Gastroesophageal sphincter (tissue), 4 donors: ENCODE results near the gene CRB2. TPM values are rescaled to one million over a fixed set of nuclear protein-coding genes. Genes with fewer than 3 reads are reported as not detected.

Experiments
- ATAC-seq: fragments of 150-250 bp; one replicate; pipeline ENCODE4 v1.9.1; 2016; ENCODE audit warnings: mild to moderate bottlenecking, moderate library complexity
- H3K27ac ChIP-seq, 4 donors: fragments of 200-600 bp; sonication (generic) in 3 of 4; 1 replicate in 3 of 4; 2 replicates in 1 of 4; pipeline ENCODE4 v1.5.1; 2016 to 2019
- H3K27me3 ChIP-seq: fragments of 200-600 bp; sonication (generic); one replicate; pipeline ENCODE4 v1.5.1; 2019
- H3K36me3 ChIP-seq, 2 donors: fragments of 200-600 bp; sonication (generic); one replicate each; pipeline ENCODE4 v1.5.1; 2019; ENCODE audit warnings: control low read depth in 1 of 2
- H3K4me1 ChIP-seq, 3 donors: fragments of 200-600 bp; sonication (generic); 1 replicate in 2 of 3; 2 replicates in 1 of 3; pipeline ENCODE4 v1.5.1; 2016 to 2019; ENCODE audit warnings: control low read depth in 2 of 3
- H3K4me3 ChIP-seq, 2 donors: fragments of 200-600 bp; sonication (generic); one replicate each; pipeline ENCODE4 v1.5.1; 2019; ENCODE audit warnings: mild to moderate bottlenecking in 1 of 2, moderate library complexity in 1 of 2
- H3K9me3 ChIP-seq, 3 donors: fragments of 200-600 bp; sonication (generic); one replicate each; pipeline ENCODE4 v1.5.1; 2017 to 2019; ENCODE audit warnings: control low read depth in 2 of 3
- EP300 ChIP-seq: sonication (generic); formaldehyde crosslinking; IDR thresholded peaks from one replicate; pipeline ENCODE4 v1.6.1; 2017; ENCODE audit warnings: antibody characterized with exemption, mild to moderate bottlenecking
- POLR2A ChIP-seq, 2 donors: fragments of 450-650 bp; IDR thresholded peaks; one replicate each; pipeline ENCODE4 v1.6.1; 2017; ENCODE audit warnings: antibody characterized with exemption in 2 of 2, mild to moderate bottlenecking in 2 of 2, moderate library complexity in 1 of 2
- POLR2AphosphoS5 ChIP-seq: sonication (generic); formaldehyde crosslinking; IDR thresholded peaks from one replicate; pipeline ENCODE4 v1.6.1; 2017; ENCODE audit warnings: antibody characterized with exemption
- WGBS, 2 donors: methylation state at CpG; one replicate each; pipeline ENCODE4 v1.1.5; 2018; ENCODE audit warnings: low coverage in 1 of 2; 5-methylcytosine and 5-hydroxymethylcytosine counted together
- total RNA-seq, 4 donors: library from RNA; depleted of rRNA; stranded (reverse); fragments of >200 nt; gene quantifications; one replicate each; pipeline ENCODE4 v1.1.0, GENCODE V29; 2016
- TF ChIP-seq, protein P1 (sequence below), 4 experiments: fragments of 200-600 bp in 2 of 4; fragments of 450-650 bp in 2 of 4; sonication (generic) in 1 of 4; IDR thresholded peaks; one replicate each; pipeline ENCODE4 v1.5.1; 2017 to 2019; ENCODE audit warnings: antibody characterized with exemption in 4 of 4, mild to moderate bottlenecking in 2 of 4, moderate library complexity in 2 of 4

CRB2 gene
- total RNA-seq, 4 donors from 2014 or later: not detected

DNA sequence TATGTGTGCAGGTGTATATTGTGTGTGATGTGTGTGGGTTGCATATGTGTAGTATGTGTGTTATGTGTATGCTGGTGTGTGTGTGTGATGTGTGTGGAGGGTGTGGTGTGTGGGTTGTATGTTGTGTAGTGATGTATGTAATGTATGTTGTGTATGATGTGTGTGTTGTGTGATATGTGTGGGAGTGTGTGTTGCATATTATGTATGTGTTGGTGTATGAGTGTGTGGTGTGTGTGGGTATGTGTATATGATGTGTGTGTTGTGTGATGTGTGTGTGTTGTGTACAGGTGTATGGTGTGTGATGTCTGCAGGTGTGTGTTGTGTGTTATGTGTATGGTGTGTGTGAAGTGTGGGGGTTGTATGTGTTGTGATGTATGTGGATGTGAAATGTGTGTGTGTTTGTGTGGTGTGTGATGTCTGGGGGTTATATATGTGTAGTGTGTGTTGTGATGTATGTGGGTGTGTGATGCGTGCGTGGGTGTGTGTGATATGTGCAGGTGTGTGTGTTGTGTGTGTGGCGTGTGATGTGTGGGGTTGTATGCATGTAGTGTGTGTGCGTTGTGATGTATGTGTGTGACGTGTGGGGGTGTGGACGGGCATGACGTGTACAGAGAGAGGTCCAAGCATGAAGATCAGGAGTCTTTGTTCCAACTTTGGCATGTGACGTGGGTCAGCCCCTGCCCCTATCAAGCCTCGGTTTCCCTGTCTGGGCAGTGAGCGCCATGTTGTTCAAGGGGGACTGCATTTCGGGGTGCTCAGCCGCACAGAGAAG lies 8.5 kb upstream of the CRB2 start:
- H3K27me3 ChIP-seq: peaks cover 17% of the 10 kb centered on the region
- H3K9me3 ChIP-seq: no peaks in the 10 kb centered on the region
- ATAC-seq: no peak
- peaks cover 0 to 18% (median 0%) of the 10 kb centered on the region in 3 donors for H3K4me1 ChIP-seq
- H3K27ac ChIP-seq: no peak overlapping the region
- 64 to 74% methylated on average over 9 to 10 of the region's 12 CpGs for WGBS, 2 donors
- no peaks in the 10 kb centered on the region for H3K36me3 ChIP-seq
- H3K4me3 ChIP-seq: no peak overlapping the region
- TF ChIP-seq POLR2AphosphoS5 (no peak), EP300 (no peak), POLR2A (IDR thresholded peaks at IDR 0.05) (no peak)
- TF ChIP-seq, protein P1, sequence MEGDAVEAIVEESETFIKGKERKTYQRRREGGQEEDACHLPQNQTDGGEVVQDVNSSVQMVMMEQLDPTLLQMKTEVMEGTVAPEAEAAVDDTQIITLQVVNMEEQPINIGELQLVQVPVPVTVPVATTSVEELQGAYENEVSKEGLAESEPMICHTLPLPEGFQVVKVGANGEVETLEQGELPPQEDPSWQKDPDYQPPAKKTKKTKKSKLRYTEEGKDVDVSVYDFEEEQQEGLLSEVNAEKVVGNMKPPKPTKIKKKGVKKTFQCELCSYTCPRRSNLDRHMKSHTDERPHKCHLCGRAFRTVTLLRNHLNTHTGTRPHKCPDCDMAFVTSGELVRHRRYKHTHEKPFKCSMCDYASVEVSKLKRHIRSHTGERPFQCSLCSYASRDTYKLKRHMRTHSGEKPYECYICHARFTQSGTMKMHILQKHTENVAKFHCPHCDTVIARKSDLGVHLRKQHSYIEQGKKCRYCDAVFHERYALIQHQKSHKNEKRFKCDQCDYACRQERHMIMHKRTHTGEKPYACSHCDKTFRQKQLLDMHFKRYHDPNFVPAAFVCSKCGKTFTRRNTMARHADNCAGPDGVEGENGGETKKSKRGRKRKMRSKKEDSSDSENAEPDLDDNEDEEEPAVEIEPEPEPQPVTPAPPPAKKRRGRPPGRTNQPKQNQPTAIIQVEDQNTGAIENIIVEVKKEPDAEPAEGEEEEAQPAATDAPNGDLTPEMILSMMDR (IDR thresholded peaks at IDR 0.05): no peak

DNA sequence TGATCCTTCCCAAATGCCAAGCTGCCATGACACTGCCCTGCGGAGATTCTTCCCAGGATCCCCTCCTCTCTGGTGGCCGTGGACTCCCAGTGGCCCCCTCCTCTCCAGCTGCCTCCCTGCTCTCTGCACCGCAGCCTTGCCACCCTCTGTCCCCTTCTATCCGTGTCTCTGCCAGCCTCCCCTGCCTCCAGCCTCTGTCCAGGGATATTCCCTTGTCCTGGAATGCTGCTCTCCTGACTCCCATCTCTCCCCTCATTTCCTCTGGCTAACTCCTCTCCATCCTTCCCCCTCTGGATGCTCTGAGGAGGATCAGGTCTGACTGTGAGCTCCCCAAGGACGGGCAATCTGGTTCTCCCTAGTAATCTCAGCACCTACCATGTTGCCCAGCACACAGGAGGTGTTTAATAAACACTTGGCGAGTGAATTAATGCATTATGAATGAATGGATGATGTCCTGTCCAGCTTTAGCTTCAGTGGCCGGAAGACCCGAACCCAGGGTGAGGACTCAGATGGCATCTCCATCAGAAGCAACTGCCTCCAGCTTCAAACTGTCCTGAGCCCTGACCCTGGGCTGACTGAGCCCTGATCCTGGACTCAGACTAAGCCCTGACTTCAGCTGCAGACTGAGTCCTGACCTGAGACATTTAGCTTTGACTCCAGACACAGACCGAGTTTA lies 7.5 kb upstream of the CRB2 start:
- TF ChIP-seq POLR2A (IDR thresholded peaks at IDR 0.05) (no peak), POLR2AphosphoS5 (no peak), EP300 (no peak)
- TF ChIP-seq, protein P1 (IDR thresholded peaks at IDR 0.05): no peak

DNA sequence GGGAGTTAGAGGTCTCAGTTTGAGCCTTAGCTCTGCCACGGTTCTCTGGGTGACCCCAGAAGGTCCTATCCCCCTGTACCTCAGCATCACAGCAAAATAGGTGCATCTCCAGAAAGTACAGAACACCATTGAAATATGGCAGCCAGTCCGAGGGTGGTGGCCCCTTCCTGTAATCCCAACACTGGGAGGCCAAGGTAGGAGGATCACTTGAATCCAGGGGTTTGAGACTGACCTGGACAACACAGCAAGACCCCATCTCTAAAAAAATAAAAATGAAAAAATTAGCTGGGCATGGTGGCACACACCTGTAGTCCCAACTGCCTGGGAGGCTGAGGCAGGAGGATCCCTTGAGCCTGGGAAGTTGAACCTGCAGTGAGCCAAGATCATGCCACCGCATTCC lies 7.0 kb upstream of the CRB2 start:
- Histone ChIP-seq H3K4me1 (peaks cover 0 to 22% (median 2%) of the 10 kb centered on the region in 3 donors), H3K9me3 (no peaks in the 10 kb centered on the region), H3K4me3 (no peak overlapping the region), H3K27me3 (peaks cover 28% of the 10 kb centered on the region), H3K36me3 (no peaks in the 10 kb centered on the region), H3K27ac (no peak overlapping the region)
- WGBS, 2 donors: 83 to 92% methylated on average over 1 to 2 of the region's 3 CpGs
- TF ChIP-seq, protein P1 (IDR thresholded peaks at IDR 0.05): no peak
- no peak for TF ChIP-seq EP300
- TF ChIP-seq POLR2AphosphoS5: no peak
- no peak for TF ChIP-seq POLR2A (IDR thresholded peaks at IDR 0.05)
- ATAC-seq: no peak

More for the DNA sequence above, 7.5 kb upstream of the CRB2 start:
- Histone ChIP-seq H3K36me3 (no peaks in the 10 kb centered on the region), H3K27ac (no peak overlapping the region), H3K9me3 (no peaks in the 10 kb centered on the region), H3K4me3 (no peak overlapping the region), H3K4me1 (peaks cover 0 to 18% (median 0%) of the 10 kb centered on the region in 3 donors), H3K27me3 (peaks cover 23% of the 10 kb centered on the region)
- no peak for ATAC-seq
- WGBS, 2 donors: 45% methylated on average over 4 of the region's 9 CpGs; no CpG with 5 or more reads in 1 of the 2 donors

DNA sequence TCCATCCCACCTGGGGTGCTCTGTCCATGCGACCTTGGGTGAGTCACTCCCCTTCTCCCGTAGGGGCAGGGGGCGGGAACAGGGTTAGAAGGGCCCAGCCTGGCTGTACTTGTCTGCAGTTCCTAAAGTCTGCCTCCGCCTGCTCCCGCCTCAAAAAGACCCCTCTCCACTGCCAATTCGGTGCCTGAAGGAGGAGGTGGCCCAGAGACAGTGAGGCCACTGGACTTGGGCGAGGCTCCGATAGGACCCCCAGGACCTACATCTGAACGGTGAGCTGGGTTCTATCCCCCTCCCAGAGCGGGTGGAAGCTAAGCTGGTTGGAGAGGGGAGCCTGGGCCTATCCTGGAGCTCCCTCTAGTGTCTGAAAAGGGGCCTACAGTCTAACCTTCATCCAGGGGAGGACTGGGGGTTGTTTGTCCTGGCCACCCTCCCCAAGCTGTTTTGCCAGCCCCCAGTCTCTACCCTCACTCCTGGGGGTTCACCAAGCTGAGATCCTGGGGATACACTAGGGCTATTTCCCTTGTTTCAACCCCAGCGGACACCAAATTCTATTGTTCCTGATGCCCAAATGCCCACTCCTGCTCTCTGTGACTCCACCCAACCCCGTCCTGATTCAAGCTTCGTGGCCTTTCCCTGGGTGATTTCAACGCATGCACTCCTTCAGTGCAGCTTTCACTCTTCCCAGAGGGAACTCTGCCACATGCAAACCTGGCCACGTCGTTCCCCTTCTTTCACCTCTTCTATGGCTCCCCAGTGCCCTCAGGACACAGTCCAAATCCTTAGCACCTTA lies 6.1 kb upstream of the CRB2 start:
- TF ChIP-seq, protein P1 (IDR thresholded peaks at IDR 0.05): peak in 3 of 4 experiments; percentile 80 to 96 (median 86)
- no peak for TF ChIP-seq POLR2AphosphoS5
- peaks cover 0 to 31% (median 2%) of the 10 kb centered on the region in 3 donors for H3K4me1 ChIP-seq
- H3K4me3 ChIP-seq: no peak overlapping the region
- ATAC-seq: peak; percentile 64
- H3K27me3 ChIP-seq: peaks cover 37% of the 10 kb centered on the region
- no peak overlapping the region for H3K27ac ChIP-seq
- WGBS, 2 donors: 27 to 29% methylated on average over 7 to 9 of the region's 16 CpGs
- no peaks in the 10 kb centered on the region for H3K36me3 ChIP-seq
- no peaks in the 10 kb centered on the region for H3K9me3 ChIP-seq
